A549 (cell line): ENCODE data around the gene ESYT1. TPM values are rescaled to one million over a fixed set of nuclear protein-coding genes. Genes with fewer than 3 reads are reported as not detected.

Experiments
- ATAC-seq, 2 experiments: fragments of 200-7000 bp in 1 of 2; fragments of >200 bp in 1 of 2; cut with Nextera tagmentation in 1 of 2; cut with Tn5 transposase in 1 of 2; 3 replicates each; pipeline versions ENCODE4 v1.8.0 to v1.9.1; 2018 to 2020; ENCODE audit warnings: mild to moderate bottlenecking in 1 of 2, moderate library complexity in 1 of 2
- CTCF ChIA-PET: fragments of 300-600 bp; sonication (Branson Sonifier 250); formaldehyde crosslinking; extraction: SDS; loops from one replicate; lab custom pipeline; 2021; ENCODE audit warnings: antibody characterized with exemption, inconsistent platforms; lab: Yijun Ruan, JAX
- POLR2A ChIA-PET: fragments of 350-600 bp; formaldehyde crosslinking; extraction: SDS; loops from one replicate; lab custom pipeline; 2021; ENCODE audit warnings: antibody characterized with exemption, inconsistent platforms; lab: Yijun Ruan, JAX
- DNase-seq, 2 experiments: peaks; one replicate each; pipeline versions ENCODE4 v3.0.0 to v3.0.0-alpha.2; 2011 to 2016; ENCODE audit warnings: low read depth in 1 of 2, low spot score in 1 of 2
- FAIRE-seq: peaks from 2 replicates; lab custom pipeline; 2011; peaks lifted over from hg19 to GRCh38; lab: Jason Lieb, UNC
- H3K27ac ChIP-seq, 2 experiments: fragments of >200 bp; sonication (Bioruptor Twin); formaldehyde crosslinking; 3 replicates each; pipeline ENCODE4 v1.5.1; 2016 to 2017
- H3K4me1 ChIP-seq: fragments of >200 bp; sonication (Bioruptor Twin); formaldehyde crosslinking; 3 replicates; pipeline ENCODE4 v1.6.1; 2016
- H3K4me2 ChIP-seq: fragments of >200 bp; sonication (Bioruptor Twin); formaldehyde crosslinking; 3 replicates; pipeline ENCODE4 v1.6.1; 2016
- H3K4me3 ChIP-seq: fragments of >200 bp; sonication (Bioruptor Twin); formaldehyde crosslinking; 3 replicates; pipeline ENCODE4 v1.5.1; 2016
- H3K9me3 ChIP-seq: fragments of >200 bp; sonication (Bioruptor Twin); formaldehyde crosslinking; 3 replicates; pipeline ENCODE4 v1.6.1; 2016
- CBX2 ChIP-seq: fragments of 200-600 bp; sonication (generic); IDR thresholded peaks from 2 replicates; pipeline ENCODE4 v1.6.1; 2016; ENCODE audit warnings: low read depth, mild to moderate bottlenecking, borderline replicate concordance
- CEBPB ChIP-seq, 2 experiments: fragments of >200 bp in 1 of 2; sonication (Bioruptor Twin) in 1 of 2; formaldehyde crosslinking in 1 of 2; IDR thresholded peaks; 2 replicates each; pipeline ENCODE4 v1.6.1; 2012 to 2016
- CHD4 ChIP-seq: fragments of 200-600 bp; sonication (generic); IDR thresholded peaks from 2 replicates; pipeline ENCODE4 v1.6.1; 2016; ENCODE audit warnings: antibody characterized with exemption, mild to moderate bottlenecking, borderline replicate concordance
- E2F6 ChIP-seq: IDR thresholded peaks from 2 replicates; pipeline ENCODE4 v1.6.1; 2012; ENCODE audit warnings: low read depth, borderline replicate concordance
- EHMT2 ChIP-seq: fragments of 200-600 bp; sonication (generic); IDR thresholded peaks from 2 replicates; pipeline ENCODE4 v1.6.1; 2016; ENCODE audit warnings: antibody characterized with exemption, low read depth, mild to moderate bottlenecking, moderate library complexity
- EP300 ChIP-seq, 2 experiments: fragments of >200 bp; sonication (Bioruptor Twin); formaldehyde crosslinking; IDR thresholded peaks; 2 replicates in 1 of 2; 3 replicates in 1 of 2; pipeline ENCODE4 v1.6.1; 2016 to 2017
- FOSL2 ChIP-seq, 2 experiments: fragments of 450-650 bp in 1 of 2; fragments of >200 bp in 1 of 2; sonication (Bioruptor Twin) in 1 of 2; formaldehyde crosslinking; IDR thresholded peaks; 2 replicates each; pipeline versions ENCODE4 v1.5.0 to v1.6.1; 2016 to 2020; ENCODE audit warnings: mild to moderate bottlenecking in 1 of 2, moderate library complexity in 1 of 2
- FOXS1 ChIP-seq: fragments of 250-450 bp; sonication (Bioruptor Pico); IDR thresholded peaks from 2 replicates; pipeline ENCODE4 v1.5.0; 2020; ENCODE audit warnings: mild to moderate bottlenecking, moderate library complexity
- HES2 ChIP-seq: fragments of >200 bp; sonication (Bioruptor Twin); formaldehyde crosslinking; IDR thresholded peaks from 2 replicates; pipeline ENCODE4 v1.6.1; 2016
- HOXB13 ChIP-seq: fragments of 250-450 bp; sonication (Bioruptor Pico); IDR thresholded peaks from 2 replicates; pipeline ENCODE4 v1.5.0; 2020; ENCODE audit warnings: low read depth, mild to moderate bottlenecking, moderate library complexity
- JUN ChIP-seq, 2 experiments: fragments of >200 bp; sonication (Bioruptor Twin); formaldehyde crosslinking; IDR thresholded peaks; 2 replicates in 1 of 2; 3 replicates in 1 of 2; pipeline ENCODE4 v1.6.1; 2016 to 2017
- JUNB ChIP-seq: fragments of >200 bp; sonication (Bioruptor Twin); formaldehyde crosslinking; IDR thresholded peaks from 2 replicates; pipeline ENCODE4 v1.6.1; 2016
- KDM1A ChIP-seq: fragments of 200-600 bp; sonication (generic); IDR thresholded peaks from 2 replicates; pipeline ENCODE4 v1.6.1; 2016; ENCODE audit warnings: low read depth, mild to moderate bottlenecking
- KDM5A ChIP-seq: fragments of 200-600 bp; sonication (generic); IDR thresholded peaks from 2 replicates; pipeline ENCODE4 v1.6.1; 2016; ENCODE audit warnings: antibody characterized with exemption, mild to moderate bottlenecking
- MAFK ChIP-seq: fragments of 450-650 bp; IDR thresholded peaks from 2 replicates; pipeline ENCODE4 v1.6.1; 2014; ENCODE audit not compliant: partially characterized antibody
- MYC ChIP-seq: IDR thresholded peaks from 2 replicates; pipeline ENCODE4 v1.6.1; 2012; ENCODE audit warnings: mild to moderate bottlenecking, inconsistent platforms, low read length, improper control_type of control experiment, borderline replicate concordance
- NR3C1 ChIP-seq: fragments of >200 bp; sonication (Bioruptor Twin); formaldehyde crosslinking; IDR thresholded peaks from 3 replicates; pipeline ENCODE4 v1.6.1; 2017
- PBX3 ChIP-seq: IDR thresholded peaks from 2 replicates; pipeline ENCODE4 v1.6.1; 2012
- POLR2A ChIP-seq: IDR thresholded peaks from 2 replicates; pipeline ENCODE4 v1.6.1; 2012; ENCODE audit warnings: mild to moderate bottlenecking, low read length
- RAD21 ChIP-seq, 2 experiments: fragments of >200 bp in 1 of 2; sonication (Bioruptor Twin) in 1 of 2; formaldehyde crosslinking in 1 of 2; IDR thresholded peaks in 1 of 2; conservative IDR thresholded peaks in 1 of 2; 2 replicates in 1 of 2; 3 replicates in 1 of 2; pipeline ENCODE4 v1.6.1; 2012 to 2018; ENCODE audit warnings: inconsistent platforms in 1 of 2
- RFX5 ChIP-seq: fragments of 450-650 bp; IDR thresholded peaks from 2 replicates; pipeline ENCODE4 v1.7.1; 2014; ENCODE audit warnings: antibody characterized with exemption, mild to moderate bottlenecking, moderate library complexity
- SMC3 ChIP-seq: fragments of >200 bp; sonication (Bioruptor Twin); formaldehyde crosslinking; IDR thresholded peaks from 3 replicates; pipeline ENCODE4 v1.6.1; 2018; ENCODE audit warnings: inconsistent platforms
- SREBF2 ChIP-seq: fragments of 450-650 bp; IDR thresholded peaks from 2 replicates; pipeline ENCODE4 v1.6.1; 2014; ENCODE audit warnings: mild to moderate bottlenecking, moderate library complexity
- ZC3H11A ChIP-seq: fragments of 450-650 bp; IDR thresholded peaks from 2 replicates; pipeline ENCODE4 v1.6.1; 2014; ENCODE audit warnings: antibody characterized with exemption, mild to moderate bottlenecking
- ZFP36 ChIP-seq: fragments of 450-650 bp; IDR thresholded peaks from 2 replicates; pipeline ENCODE4 v1.6.1; 2014; ENCODE audit warnings: borderline replicate concordance; ENCODE audit not compliant: partially characterized antibody
- ZNF302 ChIP-seq: fragments of 250-450 bp; sonication (Bioruptor Pico); IDR thresholded peaks from 2 replicates; pipeline ENCODE4 v1.9.0; 2021; ENCODE audit warnings: inconsistent platforms, mild to moderate bottlenecking, moderate library complexity
- ZSCAN20 ChIP-seq: fragments of 250-450 bp; sonication (Bioruptor Pico); IDR thresholded peaks from 2 replicates; pipeline ENCODE4 v1.8.0; 2022; ENCODE audit warnings: mild to moderate bottlenecking, moderate library complexity
- WGBS: methylation state at CpG from one replicate; pipeline ENCODE4 v1.1.6; 2017; ENCODE audit errors: missing lambda C conversion rate; 5-methylcytosine and 5-hydroxymethylcytosine counted together
- polyA plus RNA-seq, 4 experiments: library from polyadenylated mRNA; depleted of rRNA in 3 of 4; stranded (reverse); fragments of >200 nt; fragmentation: RNase III in 1 of 4; extraction: RNeasy Plus Mini Kit Qiagen cat#74134 plus additional on column Dnase treatment in 1 of 4; gene quantifications; 2 replicates in 3 of 4; 3 replicates in 1 of 4; pipeline ENCODE4 v1.2.3, GENCODE V29; 2011 to 2017
- TF ChIP-seq, protein P1 (sequence below): fragments of >200 bp; sonication (Bioruptor Twin); formaldehyde crosslinking; IDR thresholded peaks from 3 replicates; pipeline ENCODE4 v1.5.1; 2016
- TF ChIP-seq, protein P2 (sequence below): IDR thresholded peaks from 2 replicates; pipeline ENCODE4 v1.6.1; 2012

The ESYT1 gene
- polyA plus RNA-seq, 2 of the 4 experiments (the other 2 are of a cell fraction) = 54.2 to 72.4 TPM

- ATAC-seq (peak; percentile 1 to 5; a peak in 3 of 6 replicates), DNase-seq (no peak), FAIRE-seq (no peak)
- TF ChIP-seq CHD4 (no peak), JUNB (no peak), CEBPB (IDR thresholded peaks at IDR 0.05) (no peak), NR3C1 (no peak), MAFK (no peak), E2F6 (no peak), CBX2 (no peak), HOXB13 (CRISPR knock-in tag) (no peak), KDM5A (no peak), ZFP36 (no peak), FOXS1 (CRISPR knock-in tag) (no peak), KDM1A (no peak), ZC3H11A (no peak), SMC3 (no peak), ZNF302 (no peak), SREBF2 (no peak), EP300 (IDR thresholded peaks at IDR 0.05) (no peak), RFX5 (no peak), EHMT2 (no peak), ZSCAN20 (CRISPR knock-in tag) (no peak)
- peak overlapping the region; percentile 93 to 99 for H3K27ac ChIP-seq
- H3K9me3 ChIP-seq = no peaks in the 10 kb centered on the region
- 5% methylated on average over 14 of the region's 17 CpGs for WGBS
- peak overlapping the region; percentile 99 for H3K4me2 ChIP-seq
- peak overlapping the region; percentile 81 for H3K4me3 ChIP-seq
- ChIA-PET POLR2A (interaction anchor here (1.3 to 1.7 kb wide), 7 partner anchors 30 to 127 kb away, joined by 3 to 36 read pairs (median 12); partner anchors contain the start of genes CNPY2, ESYT1, MYL6 and MYL6B), CTCF (interaction anchor here (0.7 to 6.8 kb wide), 31 partner anchors 9 to 371 kb away, joined by 3 to 204 read pairs (median 9); partner anchors contain the start of genes ANKRD52, ESYT1, MYL6 and ORMDL2)
- peaks cover 13% of the 10 kb centered on the region for H3K4me1 ChIP-seq
Observed at GRCh38 chr12:56188778-56189098, 60.7 kb downstream of the ESYT1 start.

- no peaks in the 10 kb centered on the region for H3K9me3 ChIP-seq
- peak within 1 kb of the TSS; percentile 93 to 99 for H3K27ac ChIP-seq
- ATAC-seq = peak; percentile 83 to 91
- no peak for FAIRE-seq
- peak within 1 kb of the TSS; percentile 99 for H3K4me2 ChIP-seq
- CTCF ChIA-PET = interaction anchor here (0.6 to 6.8 kb wide), 68 partner anchors 9 to 1327 kb away, joined by 3 to 204 read pairs (median 6); partner anchors contain the start of genes ANKRD52, CNPY2, COQ10A and CS
- POLR2A ChIA-PET = interaction anchor here (0.6 to 1.7 kb wide), 13 partner anchors 14 to 275 kb away, joined by 3 to 36 read pairs (median 5); partner anchors contain the start of genes ANKRD52, CNPY2, ESYT1 and MYL6
- H3K4me1 ChIP-seq = peaks cover 13% of the 10 kb centered on the region
- H3K4me3 ChIP-seq = peak within 1 kb of the TSS; percentile 81
- TF ChIP-seq E2F6 (0 out of 2 replicates have a peak, but pooled peaks have one; percentile 50), MYC (peak; percentile 64; the same call in 1 of the 2 replicates), RAD21 (conservative IDR thresholded peaks at IDR 0.05 in 1 of 2, IDR thresholded peaks at IDR 0.05 in 1 of 2) (peak; percentile 39 to 41; a peak in 3 of 5 replicates), PBX3 (peak; percentile 29; the same call in 1 of the 2 replicates), POLR2A (peak; percentile 63), HES2 (no peak), JUN (IDR thresholded peaks at IDR 0.05) (peak; percentile 35 to 72; a peak in 4 of 5 replicates), SMC3 (peak; percentile 73), CBX2 (no peak), FOSL2 (IDR thresholded peaks at IDR 0.05) (no peak), FOSL2 (CRISPR knock-in tag; IDR thresholded peaks at IDR 0.05) (no peak), ZFP36 (peak; percentile 98)
- TF ChIP-seq, protein P1, sequence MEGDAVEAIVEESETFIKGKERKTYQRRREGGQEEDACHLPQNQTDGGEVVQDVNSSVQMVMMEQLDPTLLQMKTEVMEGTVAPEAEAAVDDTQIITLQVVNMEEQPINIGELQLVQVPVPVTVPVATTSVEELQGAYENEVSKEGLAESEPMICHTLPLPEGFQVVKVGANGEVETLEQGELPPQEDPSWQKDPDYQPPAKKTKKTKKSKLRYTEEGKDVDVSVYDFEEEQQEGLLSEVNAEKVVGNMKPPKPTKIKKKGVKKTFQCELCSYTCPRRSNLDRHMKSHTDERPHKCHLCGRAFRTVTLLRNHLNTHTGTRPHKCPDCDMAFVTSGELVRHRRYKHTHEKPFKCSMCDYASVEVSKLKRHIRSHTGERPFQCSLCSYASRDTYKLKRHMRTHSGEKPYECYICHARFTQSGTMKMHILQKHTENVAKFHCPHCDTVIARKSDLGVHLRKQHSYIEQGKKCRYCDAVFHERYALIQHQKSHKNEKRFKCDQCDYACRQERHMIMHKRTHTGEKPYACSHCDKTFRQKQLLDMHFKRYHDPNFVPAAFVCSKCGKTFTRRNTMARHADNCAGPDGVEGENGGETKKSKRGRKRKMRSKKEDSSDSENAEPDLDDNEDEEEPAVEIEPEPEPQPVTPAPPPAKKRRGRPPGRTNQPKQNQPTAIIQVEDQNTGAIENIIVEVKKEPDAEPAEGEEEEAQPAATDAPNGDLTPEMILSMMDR = peak; percentile 99
- TF ChIP-seq, protein P2, sequence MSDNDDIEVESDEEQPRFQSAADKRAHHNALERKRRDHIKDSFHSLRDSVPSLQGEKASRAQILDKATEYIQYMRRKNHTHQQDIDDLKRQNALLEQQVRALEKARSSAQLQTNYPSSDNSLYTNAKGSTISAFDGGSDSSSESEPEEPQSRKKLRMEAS = peak; percentile 49; the same call in 1 of the 2 replicates
- 2% methylated on average over 44 of the region's 93 CpGs for WGBS
- peak; percentile 91 to 92 for DNase-seq
Observed at GRCh38 chr12:56189099-56189917, 61.2 kb downstream of the ESYT1 start, which contains the start of gene SMARCC2. Gene SMARCC2 (minus strand): TSS chr12:56189483. CDS start chr12:56189461, 22 bp downstream.
